IMR-90 (cell line): ENCODE measurements around the gene IL3RA. TPM values are rescaled to one million over a fixed set of nuclear protein-coding genes. Genes with fewer than 3 reads are reported as not detected.

ENCODE experiments used
- ATAC-seq: fragments of 200-7000 bp; cut with Tn5 transposase; 2 replicates; pipeline ENCODE4 v1.9.1; 2020; ENCODE audit warnings: low read depth, mild to moderate bottlenecking, moderate library complexity
- BruUV-seq: library from RNA; stranded (reverse); fragments of 400-500 nt; replicated peaks from 2 replicates; lab custom pipeline; 2021; lab: Mats Ljungman, UMichigan
- CTCF ChIA-PET: fragments of 300-600 bp; formaldehyde crosslinking; extraction: SDS; loops from one replicate; lab custom pipeline; 2021; ENCODE audit warnings: antibody characterized with exemption; lab: Yijun Ruan, JAX
- POLR2A ChIA-PET: fragments of 300-600 bp; sonication (Branson Sonifier 250); formaldehyde crosslinking; loops from one replicate; lab custom pipeline; 2022; ENCODE audit warnings: antibody characterized with exemption; ENCODE audit not compliant: unreplicated experiment; lab: Charles Lee
- DNase-seq: peaks from one replicate; pipeline ENCODE4 v3.0.0; 2013
- H2AFZ ChIP-seq: replicated peaks from 2 replicates; pipeline ENCODE3; 2013; ENCODE audit warnings: low read length, mild to moderate bottlenecking; ENCODE audit not compliant: poor library complexity
- H2AK5ac ChIP-seq: 2 replicates; pipeline ENCODE4 v1.6.1; 2013; ENCODE audit warnings: low read depth, low read length, inconsistent platforms
- H2AK9ac ChIP-seq: replicated peaks from 2 replicates; pipeline ENCODE3; 2013; ENCODE audit warnings: mild to moderate bottlenecking, low read depth, low read length, moderate library complexity; ENCODE audit not compliant: poor library complexity
- H2BK120ac ChIP-seq: 2 replicates; pipeline ENCODE4 v1.6.1; 2013; ENCODE audit warnings: low read depth, low read length, inconsistent platforms
- H2BK15ac ChIP-seq: 3 replicates; pipeline ENCODE4 v1.6.1; 2013; ENCODE audit warnings: low read depth, low read length, inconsistent platforms
- H2BK20ac ChIP-seq: 2 replicates; pipeline ENCODE4 v1.6.1; 2013; ENCODE audit warnings: low read depth, mild to moderate bottlenecking, inconsistent platforms, low read length, moderate library complexity
- H2BK5ac ChIP-seq: 2 replicates; pipeline ENCODE4 v1.6.1; 2013; ENCODE audit warnings: mild to moderate bottlenecking, low read depth, low read length, inconsistent platforms; ENCODE audit not compliant: poor library complexity, severe bottlenecking
- H3K14ac ChIP-seq: replicated peaks from 2 replicates; pipeline ENCODE4 v1.6.1; 2013; ENCODE audit warnings: low read depth, low read length, inconsistent platforms
- H3K18ac ChIP-seq: 2 replicates; pipeline ENCODE4 v1.6.1; 2013; ENCODE audit warnings: low read depth, low read length, control low read depth
- H3K23ac ChIP-seq: 2 replicates; pipeline ENCODE4 v1.6.1; 2013; ENCODE audit warnings: low read depth, low read length, inconsistent platforms
- H3K27ac ChIP-seq: 2 replicates; pipeline ENCODE4 v1.5.1; 2013; ENCODE audit warnings: mild to moderate bottlenecking, control low read depth, low read length; ENCODE audit not compliant: insufficient read depth
- H3K27me3 ChIP-seq: 2 replicates; pipeline ENCODE4 v1.6.1; 2013; ENCODE audit warnings: low read length; ENCODE audit not compliant: control insufficient read depth, insufficient read depth
- H3K36me3 ChIP-seq: 2 replicates; pipeline ENCODE4 v1.6.1; 2013; ENCODE audit warnings: low read length, mixed read lengths; ENCODE audit not compliant: control insufficient read depth, insufficient read depth
- H3K4ac ChIP-seq: 2 replicates; pipeline ENCODE4 v1.6.1; 2013; ENCODE audit warnings: low read depth, low read length, inconsistent platforms
- H3K4me1 ChIP-seq: 2 replicates; pipeline ENCODE4 v1.6.1; 2013; ENCODE audit warnings: low read length, mixed read lengths; ENCODE audit not compliant: control insufficient read depth, insufficient read depth
- H3K4me2 ChIP-seq: 2 replicates; pipeline ENCODE4 v1.6.1; 2013; ENCODE audit warnings: low read depth, mild to moderate bottlenecking, control low read depth, low read length, moderate library complexity
- H3K4me3 ChIP-seq: 2 replicates; pipeline ENCODE4 v1.5.1; 2013; ENCODE audit warnings: low read depth, mild to moderate bottlenecking, control low read depth, low read length, moderate library complexity; ENCODE audit not compliant: insufficient read depth
- H3K56ac ChIP-seq: 2 replicates; pipeline ENCODE4 v1.6.1; 2013; ENCODE audit warnings: low read length, inconsistent platforms; ENCODE audit not compliant: insufficient read depth; ENCODE audit errors: extremely low read depth
- H3K79me1 ChIP-seq, 2 experiments: 2 replicates each; pipeline ENCODE4 v1.6.1; 2013; ENCODE audit warnings: low read length in 2 of 2, inconsistent platforms in 1 of 2, low read depth in 1 of 2
- H3K9ac ChIP-seq: 2 replicates; pipeline ENCODE4 v1.6.1; 2013; ENCODE audit warnings: low read depth, low read length, control low read depth
- H3K9me1 ChIP-seq: 2 replicates; pipeline ENCODE4 v1.6.1; 2013; ENCODE audit warnings: low read length, inconsistent platforms; ENCODE audit not compliant: insufficient read depth
- H3K9me3 ChIP-seq: 2 replicates; pipeline ENCODE4 v1.6.1; 2013; ENCODE audit warnings: low read length; ENCODE audit not compliant: control insufficient read depth, insufficient read depth
- H4K20me1 ChIP-seq: 2 replicates; pipeline ENCODE4 v1.6.1; 2013; ENCODE audit warnings: low read length, inconsistent platforms; ENCODE audit not compliant: insufficient read depth
- H4K5ac ChIP-seq: 2 replicates; pipeline ENCODE4 v1.6.1; 2013; ENCODE audit warnings: mild to moderate bottlenecking, low read depth, low read length, control low read depth
- H4K8ac ChIP-seq, 2 experiments: 2 replicates each; pipeline ENCODE4 v1.6.1; 2013; ENCODE audit warnings: low read depth in 2 of 2, low read length in 2 of 2, control low read depth in 1 of 2, inconsistent platforms in 1 of 2
- H4K91ac ChIP-seq: 2 replicates; pipeline ENCODE4 v1.6.1; 2013; ENCODE audit warnings: low read depth, low read length, inconsistent platforms; ENCODE audit not compliant: insufficient read depth
- BHLHE40 ChIP-seq: fragments of 150-350 bp; IDR thresholded peaks from 2 replicates; pipeline ENCODE4 v1.6.1; 2016; ENCODE audit warnings: mild to moderate bottlenecking, low read depth, low read length
- CHD1 ChIP-seq: IDR thresholded peaks from 2 replicates; pipeline ENCODE4 v1.6.1; 2012; ENCODE audit warnings: low read depth, low read length, improper control_type of control experiment
- MAZ ChIP-seq: IDR thresholded peaks from 2 replicates; pipeline ENCODE4 v1.6.1; 2012; ENCODE audit warnings: low read depth, mild to moderate bottlenecking, low read length, improper control_type of control experiment, moderate library complexity, borderline replicate concordance
- MXI1 ChIP-seq: IDR thresholded peaks from 2 replicates; pipeline ENCODE4 v1.6.1; 2012; ENCODE audit warnings: low read depth, mild to moderate bottlenecking, low read length, moderate library complexity, borderline replicate concordance
- NFE2L2 ChIP-seq: fragments of 150-350 bp; IDR thresholded peaks from 2 replicates; pipeline ENCODE4 v1.6.1; 2016; ENCODE audit warnings: low read depth, mild to moderate bottlenecking, low read length
- POLR2A ChIP-seq: IDR thresholded peaks from 2 replicates; pipeline ENCODE4 v1.6.1; 2012; ENCODE audit warnings: mild to moderate bottlenecking, low read depth, low read length
- RAD21 ChIP-seq: IDR thresholded peaks from 2 replicates; pipeline ENCODE4 v1.6.1; 2012; ENCODE audit warnings: low read length, improper control_type of control experiment
- RCOR1 ChIP-seq: IDR thresholded peaks from 2 replicates; pipeline ENCODE4 v1.6.1; 2012; ENCODE audit warnings: mild to moderate bottlenecking, low read length, improper control_type of control experiment; ENCODE audit not compliant: insufficient replicate concordance
- SMC3 ChIP-seq: fragments of 150-350 bp; IDR thresholded peaks from 2 replicates; pipeline ENCODE4 v1.6.1; 2016; ENCODE audit warnings: low read depth, mild to moderate bottlenecking, antibody characterized with exemption, low read length, moderate library complexity
- WGBS, 2 experiments: methylation state at CpG; one replicate each; pipeline versions ENCODE4 v1.1.5 to v1.1.7; 2013; ENCODE audit warnings: missing lambda C conversion rate in 2 of 2; ENCODE audit not compliant: insufficient read length in 1 of 2; ENCODE audit errors: extremely low coverage in 2 of 2; 5-methylcytosine and 5-hydroxymethylcytosine counted together
- dilution Hi-C: fragments of 300-500 bp; cut with HindIII; formaldehyde crosslinking; loops from one replicate; pipeline ENCODE4 v1.14.3; 2018; ENCODE audit warnings: low sequenced_read_pairs; ENCODE audit not compliant: unreplicated experiment
- in situ Hi-C: fragments of 300-500 bp; cut with MboI; formaldehyde crosslinking; loops from 3 replicates; pipeline ENCODE4 v1.14.3; 2019; ENCODE audit warnings: low sequenced_read_pairs, inconsistent platforms, mixed read lengths
- intact Hi-C: fragments of 100-400 bp; cut with micrococcal nuclease; formaldehyde crosslinking; loops from 2 replicates; pipeline ENCODE4 v1.10.0; 2022
- polyA plus RNA-seq, 3 experiments: library from polyadenylated mRNA; depleted of rRNA; stranded (reverse); fragments of >200 nt; gene quantifications; 2 replicates each; pipeline ENCODE4 v1.2.3, GENCODE V29; 2012; ENCODE audit warnings: low replicate concordance in 1 of 3
- total RNA-seq: library from RNA; depleted of rRNA; stranded (reverse); fragments of >200 nt; gene quantifications from 2 replicates; pipeline ENCODE4 v1.2.3, GENCODE V29; 2012
- TF ChIP-seq, protein P1 (sequence below): conservative IDR thresholded peaks from 2 replicates; pipeline ENCODE4 v1.5.1; 2012; ENCODE audit warnings: mild to moderate bottlenecking, low read depth, low read length, improper control_type of control experiment
- TF ChIP-seq, protein P2 (sequence below): fragments of 150-350 bp; IDR thresholded peaks from 2 replicates; pipeline ENCODE4 v1.6.1; 2016; ENCODE audit warnings: low read depth, mild to moderate bottlenecking, low read length, moderate library complexity, borderline replicate concordance
- TF ChIP-seq, protein P3 (sequence below): fragments of 150-350 bp; IDR thresholded peaks from 2 replicates; pipeline ENCODE4 v1.6.1; 2017; ENCODE audit warnings: mild to moderate bottlenecking, antibody characterized with exemption, low read length, low read depth

The IL3RA gene
- total and polyA plus RNA-seq, 2 of the 4 experiments (the other 2 are of a cell fraction): not detected

DNA sequence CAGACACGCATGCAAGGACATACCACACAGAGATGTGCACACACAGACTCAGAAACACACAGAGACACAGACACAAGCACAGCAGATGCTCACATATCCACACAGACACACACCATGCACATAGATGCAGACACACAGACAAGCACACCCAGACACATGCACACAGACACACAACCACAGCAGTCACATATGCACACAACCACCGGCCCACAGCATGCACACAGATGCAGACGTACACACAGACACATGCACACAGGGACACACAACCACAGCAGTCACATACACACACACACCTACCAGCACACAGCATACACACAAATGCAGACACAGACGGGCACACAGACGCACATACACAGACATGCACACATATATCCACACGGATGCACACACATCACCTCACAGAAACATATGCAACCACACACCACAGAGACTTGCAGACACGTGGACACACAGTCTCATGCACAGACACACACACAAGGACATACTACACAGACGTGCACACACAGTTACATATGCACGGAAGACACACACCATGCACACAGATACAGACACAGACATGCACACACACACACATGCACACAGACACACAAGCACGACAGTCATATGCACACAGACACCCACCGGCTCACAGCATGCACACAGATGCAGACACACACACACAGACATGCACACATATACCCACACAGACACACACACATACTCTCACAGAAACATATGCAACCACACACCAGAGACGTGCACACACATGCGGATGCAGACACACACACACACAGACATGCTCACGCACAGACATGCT is 80.6 kb downstream of the IL3RA start:
- H3K36me3 ChIP-seq: peaks cover 63% of the 10 kb centered on the region

More for the DNA sequence above, 80.6 kb downstream of the IL3RA start:
- H4K20me1 ChIP-seq: no peaks in the 10 kb centered on the region; the same call in 1 of the 2 replicates
- no peak overlapping the region for H3K23ac ChIP-seq
- 0 out of 2 replicates have a peak, but pooled peaks cover 6% of the 10 kb centered on the region for H3K9me1 ChIP-seq
- H4K5ac ChIP-seq: no peak overlapping the region
- no peak overlapping the region for H2BK5ac ChIP-seq
- H2BK120ac ChIP-seq: no peak overlapping the region
- H3K4me1 ChIP-seq: no peaks in the 10 kb centered on the region
- WGBS, 2 experiments: 85% methylated on average over 7 of the region's 14 CpGs; no CpG with 5 or more reads in 1 of the 2 experiments
- H2AK5ac ChIP-seq: no peak overlapping the region
- no peak overlapping the region for H3K14ac ChIP-seq
- H3K4me2 ChIP-seq: no peak overlapping the region
- dilution Hi-C loops (no loop called here), intact Hi-C loops (no loop called here), in situ Hi-C loops (no loop called here)
- no peak overlapping the region for H3K9ac ChIP-seq
- BruUV-seq: no TSS peak
- H2AK9ac ChIP-seq: no peak overlapping the region
- no peak overlapping the region for H3K4me3 ChIP-seq
- TF ChIP-seq MXI1: no peak
- TF ChIP-seq BHLHE40: no peak
- TF ChIP-seq RAD21: no peak
- TF ChIP-seq MAZ: no peak
- TF ChIP-seq NFE2L2: no peak
- TF ChIP-seq, protein P1, sequence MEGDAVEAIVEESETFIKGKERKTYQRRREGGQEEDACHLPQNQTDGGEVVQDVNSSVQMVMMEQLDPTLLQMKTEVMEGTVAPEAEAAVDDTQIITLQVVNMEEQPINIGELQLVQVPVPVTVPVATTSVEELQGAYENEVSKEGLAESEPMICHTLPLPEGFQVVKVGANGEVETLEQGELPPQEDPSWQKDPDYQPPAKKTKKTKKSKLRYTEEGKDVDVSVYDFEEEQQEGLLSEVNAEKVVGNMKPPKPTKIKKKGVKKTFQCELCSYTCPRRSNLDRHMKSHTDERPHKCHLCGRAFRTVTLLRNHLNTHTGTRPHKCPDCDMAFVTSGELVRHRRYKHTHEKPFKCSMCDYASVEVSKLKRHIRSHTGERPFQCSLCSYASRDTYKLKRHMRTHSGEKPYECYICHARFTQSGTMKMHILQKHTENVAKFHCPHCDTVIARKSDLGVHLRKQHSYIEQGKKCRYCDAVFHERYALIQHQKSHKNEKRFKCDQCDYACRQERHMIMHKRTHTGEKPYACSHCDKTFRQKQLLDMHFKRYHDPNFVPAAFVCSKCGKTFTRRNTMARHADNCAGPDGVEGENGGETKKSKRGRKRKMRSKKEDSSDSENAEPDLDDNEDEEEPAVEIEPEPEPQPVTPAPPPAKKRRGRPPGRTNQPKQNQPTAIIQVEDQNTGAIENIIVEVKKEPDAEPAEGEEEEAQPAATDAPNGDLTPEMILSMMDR: no peak
- TF ChIP-seq, protein P2, sequence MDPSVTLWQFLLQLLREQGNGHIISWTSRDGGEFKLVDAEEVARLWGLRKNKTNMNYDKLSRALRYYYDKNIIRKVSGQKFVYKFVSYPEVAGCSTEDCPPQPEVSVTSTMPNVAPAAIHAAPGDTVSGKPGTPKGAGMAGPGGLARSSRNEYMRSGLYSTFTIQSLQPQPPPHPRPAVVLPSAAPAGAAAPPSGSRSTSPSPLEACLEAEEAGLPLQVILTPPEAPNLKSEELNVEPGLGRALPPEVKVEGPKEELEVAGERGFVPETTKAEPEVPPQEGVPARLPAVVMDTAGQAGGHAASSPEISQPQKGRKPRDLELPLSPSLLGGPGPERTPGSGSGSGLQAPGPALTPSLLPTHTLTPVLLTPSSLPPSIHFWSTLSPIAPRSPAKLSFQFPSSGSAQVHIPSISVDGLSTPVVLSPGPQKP: no peak
- no peak for TF ChIP-seq POLR2A
- TF ChIP-seq, protein P3, sequence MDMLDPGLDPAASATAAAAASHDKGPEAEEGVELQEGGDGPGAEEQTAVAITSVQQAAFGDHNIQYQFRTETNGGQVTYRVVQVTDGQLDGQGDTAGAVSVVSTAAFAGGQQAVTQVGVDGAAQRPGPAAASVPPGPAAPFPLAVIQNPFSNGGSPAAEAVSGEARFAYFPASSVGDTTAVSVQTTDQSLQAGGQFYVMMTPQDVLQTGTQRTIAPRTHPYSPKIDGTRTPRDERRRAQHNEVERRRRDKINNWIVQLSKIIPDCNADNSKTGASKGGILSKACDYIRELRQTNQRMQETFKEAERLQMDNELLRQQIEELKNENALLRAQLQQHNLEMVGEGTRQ: no peak
- TF ChIP-seq SMC3: no peak
- no peak for TF ChIP-seq CHD1
- TF ChIP-seq RCOR1: no peak
- no peaks in the 10 kb centered on the region for H3K27me3 ChIP-seq
- H3K18ac ChIP-seq: no peak overlapping the region
- H3K79me1 ChIP-seq: no peaks in the 10 kb centered on the region; a peak in 1 of 4 replicates
- no peak overlapping the region for H3K4ac ChIP-seq
- ChIA-PET CTCF (no interaction called here), POLR2A (no interaction called here)
- ATAC-seq (no peak), DNase-seq (no peak)
- no peak overlapping the region for H2BK15ac ChIP-seq
- H3K56ac ChIP-seq: no peak overlapping the region
- H4K91ac ChIP-seq: no peak overlapping the region
- no peak overlapping the region for H4K8ac ChIP-seq
- no peak overlapping the region for H2AFZ ChIP-seq
- H3K27ac ChIP-seq: no peak overlapping the region
- H2BK20ac ChIP-seq: no peak overlapping the region
- peaks cover 13% of the 10 kb centered on the region for H3K9me3 ChIP-seq
